Activated naive CD4-positive, alpha-beta T cell treated with anti-CD3 and anti-CD28 coated beads, Interleukin-2, amount 50 U/mL, for 16 hours (primary cell): ENCODE data around the gene SLC39A12.

Experiments used
- DNase-seq: peaks from one replicate; pipeline ENCODE4 v3.0.0-alpha.2; 2020

SLC39A12 gene

DNA sequence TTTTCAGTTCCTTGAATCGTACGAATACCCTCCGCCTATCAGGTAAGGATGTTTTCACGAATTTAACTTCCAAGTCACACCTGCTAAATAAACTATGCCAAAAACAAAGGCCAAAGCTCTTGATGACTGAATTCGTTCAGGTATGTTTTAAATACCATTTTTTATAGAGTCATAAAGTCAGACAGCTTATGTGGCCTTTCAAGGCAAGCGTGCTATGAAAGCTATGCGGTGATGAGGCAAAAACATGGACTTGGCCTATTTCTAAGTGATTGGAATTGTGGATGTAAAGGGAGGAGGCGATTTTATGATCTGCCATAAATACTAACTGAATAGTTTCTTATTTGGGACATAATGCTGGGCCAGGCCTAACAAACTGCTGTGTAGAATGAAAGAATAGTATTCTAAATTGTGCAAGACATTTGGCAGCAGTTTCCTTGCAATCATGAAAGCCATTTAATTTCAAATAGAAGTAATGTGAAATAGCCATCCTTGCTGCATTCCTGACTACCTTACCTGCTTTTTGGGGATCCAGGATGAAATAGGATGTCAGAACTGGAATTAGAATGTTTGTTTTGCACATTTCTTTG is 14.0 kb downstream of the SLC39A12 start:
- DNase-seq: no peak

DNA sequence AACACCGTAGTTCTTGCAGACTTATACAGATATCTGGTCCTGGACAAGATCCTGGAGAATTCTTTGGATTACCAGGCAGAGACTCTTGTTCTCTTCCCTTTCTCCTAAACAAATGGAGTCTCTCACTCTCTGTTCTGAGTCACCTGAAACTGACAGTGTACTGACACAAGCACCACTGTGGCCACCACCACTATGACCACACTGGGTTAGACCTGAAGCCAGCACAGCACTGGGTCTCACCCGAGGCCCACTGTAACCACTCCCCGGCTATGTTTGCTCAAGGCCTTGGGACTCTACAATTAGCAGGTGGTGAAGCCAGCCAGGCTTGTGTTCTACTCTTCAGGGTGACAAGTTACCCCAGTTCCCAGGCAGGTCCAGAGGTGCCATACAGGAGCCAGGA is 22.8 kb downstream of the SLC39A12 start:
- DNase-seq: no peak

DNA sequence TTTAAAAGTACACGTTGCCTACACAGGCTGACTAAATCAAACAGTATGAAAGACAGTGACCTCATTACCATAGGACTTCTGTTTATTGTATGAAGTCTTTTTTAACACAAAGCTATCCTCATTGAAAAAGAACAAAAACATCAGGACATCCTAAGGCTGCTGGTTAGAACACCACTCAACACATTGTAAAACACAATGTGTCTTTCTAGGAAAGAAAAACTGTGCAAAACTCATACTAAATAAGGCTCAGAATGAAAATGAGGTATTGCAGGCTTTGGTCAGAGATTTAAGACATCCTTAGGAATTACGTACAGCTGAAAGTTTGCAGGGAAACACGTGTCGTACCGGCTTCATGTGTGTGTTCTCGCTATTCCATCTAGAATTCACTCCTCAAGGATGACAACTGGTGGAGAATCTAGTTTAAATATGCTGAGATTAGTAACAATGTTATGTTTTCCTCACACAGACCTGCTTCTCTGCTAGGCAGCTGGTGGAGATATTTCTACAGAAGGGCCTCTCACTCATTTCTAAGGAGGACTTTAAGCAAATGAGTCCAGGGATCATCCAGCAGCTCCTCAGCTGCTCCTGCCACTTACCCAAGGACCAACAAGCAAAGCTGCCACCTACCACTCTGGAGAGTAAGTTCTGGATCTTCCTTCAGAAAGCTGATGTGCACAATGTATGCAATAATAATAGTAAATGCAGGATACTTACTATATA is 29.3 kb downstream of the SLC39A12 start:
- no peak for DNase-seq

DNA sequence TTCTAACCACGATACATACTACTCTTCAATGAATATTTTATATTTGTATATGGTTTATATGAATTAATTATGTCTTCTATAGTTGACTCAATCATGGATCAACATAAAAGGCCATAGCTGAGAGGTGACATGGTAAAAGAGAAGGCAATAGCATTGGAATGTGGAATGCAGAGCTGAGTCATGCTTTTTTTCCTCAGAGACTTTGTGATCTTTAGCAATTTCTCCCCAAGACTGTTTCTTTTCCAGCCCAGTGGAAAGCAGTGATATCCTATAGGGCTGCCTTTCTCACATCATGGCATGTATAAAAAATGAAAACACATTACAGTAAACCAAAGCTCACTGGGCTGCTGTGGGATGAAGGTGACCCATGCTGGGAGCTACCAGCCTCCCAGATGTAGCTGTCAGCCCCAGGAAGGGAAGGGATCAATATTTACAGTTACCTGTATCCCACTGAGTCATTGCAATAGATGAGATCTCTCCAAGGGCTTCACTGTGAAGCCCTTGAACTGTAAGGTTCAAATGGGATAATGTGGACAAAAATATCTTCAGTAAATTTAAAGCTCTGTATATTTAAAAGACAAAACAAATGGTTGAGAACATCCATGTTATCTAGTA is 30.2 kb downstream of the SLC39A12 start:
- DNase-seq: no peak

DNA sequence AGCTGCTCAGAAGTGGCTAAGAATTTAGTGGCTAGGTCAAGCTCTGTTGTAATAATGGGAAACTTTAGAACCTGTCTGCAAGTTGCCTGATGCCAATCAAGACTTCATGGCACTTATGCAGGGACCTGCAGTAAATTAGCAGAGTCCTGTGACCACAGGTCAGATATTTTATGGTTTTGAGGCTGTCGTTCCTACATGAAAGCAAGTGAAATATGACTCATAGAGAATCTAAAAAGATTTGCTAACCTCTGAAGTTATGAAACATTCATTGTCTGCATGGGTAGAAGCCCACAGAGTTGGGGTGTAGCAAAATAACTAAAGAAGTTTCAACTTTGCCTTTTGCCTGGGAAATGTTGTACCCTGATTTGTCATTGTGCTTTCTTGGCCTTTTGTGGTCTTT is 32.3 kb downstream of the SLC39A12 start:
- no peak for DNase-seq

DNA sequence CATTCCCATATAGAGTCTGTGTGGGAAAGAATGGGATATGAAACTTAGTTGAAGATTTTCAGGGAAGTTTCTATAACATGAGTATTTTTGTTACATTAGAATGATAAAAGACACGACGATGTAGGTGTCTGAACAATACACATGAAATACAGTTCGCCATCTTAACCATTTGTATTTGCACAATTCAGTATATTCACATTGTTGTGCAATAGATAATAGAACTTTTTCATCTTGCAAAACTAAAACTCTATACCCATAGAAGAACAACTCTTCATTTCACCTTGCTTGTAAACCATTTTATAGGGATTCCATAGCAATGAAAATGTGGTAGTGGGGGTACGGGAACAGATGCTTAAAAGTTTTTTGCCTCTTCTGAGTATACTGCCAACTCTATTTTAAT is 32.8 kb downstream of the SLC39A12 start:
- no peak for DNase-seq

DNA sequence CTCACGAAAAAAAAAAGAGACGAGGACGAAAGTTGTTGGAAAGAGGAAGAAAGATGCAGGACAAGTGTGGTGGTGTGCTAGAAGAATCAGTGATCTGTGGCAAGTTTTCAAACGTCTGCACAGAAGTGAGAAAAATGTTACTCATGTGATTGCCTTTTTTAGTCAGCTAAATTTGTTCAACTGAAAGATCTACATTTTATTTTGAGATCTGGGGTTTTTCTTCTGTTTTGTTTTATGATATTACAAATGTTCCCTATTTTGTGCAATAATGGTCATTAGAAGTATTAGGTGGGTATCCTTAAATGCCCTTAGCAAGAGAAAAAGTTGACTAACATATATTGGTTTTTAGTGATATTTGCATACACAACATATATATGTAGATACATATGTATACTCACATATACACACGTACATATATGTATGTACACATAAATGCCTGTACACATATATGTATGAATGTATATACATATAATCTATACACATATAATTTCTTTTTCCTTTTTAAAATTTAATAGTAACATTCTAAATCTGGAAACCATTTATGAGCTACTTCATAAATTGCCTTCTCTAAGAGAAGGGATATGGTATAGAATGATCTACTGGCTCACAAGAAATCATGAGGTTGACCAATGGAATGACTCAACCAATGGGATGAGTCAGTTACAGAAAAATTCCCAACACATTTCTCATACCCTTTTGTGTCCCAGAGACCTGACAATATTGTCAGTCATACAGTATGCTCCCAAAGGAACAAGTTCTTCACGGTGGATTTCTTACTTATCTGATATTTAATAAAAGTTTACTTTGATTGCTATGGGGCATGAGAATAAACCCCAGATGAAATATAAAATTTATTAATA is 38.4 kb downstream of the SLC39A12 start:
- DNase-seq: no peak

DNA sequence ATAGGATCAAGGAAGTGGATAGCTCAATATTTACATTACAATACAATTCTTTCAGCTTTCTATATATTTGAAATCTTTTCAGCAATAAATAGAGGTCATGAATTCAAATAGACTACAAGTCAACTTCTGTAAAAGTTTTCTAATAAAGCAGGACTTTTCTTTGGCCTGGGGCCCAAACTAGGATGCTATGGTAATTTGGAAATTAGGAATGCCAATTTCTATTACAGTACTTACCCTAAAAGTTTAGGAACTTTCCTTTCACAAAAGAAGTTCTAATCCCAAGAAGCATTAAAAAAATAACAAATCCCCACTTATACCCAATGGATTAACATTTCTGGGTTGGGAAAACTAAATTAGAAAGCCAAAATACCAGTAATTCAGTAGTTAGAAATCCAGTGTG is 40.5 kb downstream of the SLC39A12 start:
- no peak for DNase-seq

DNA sequence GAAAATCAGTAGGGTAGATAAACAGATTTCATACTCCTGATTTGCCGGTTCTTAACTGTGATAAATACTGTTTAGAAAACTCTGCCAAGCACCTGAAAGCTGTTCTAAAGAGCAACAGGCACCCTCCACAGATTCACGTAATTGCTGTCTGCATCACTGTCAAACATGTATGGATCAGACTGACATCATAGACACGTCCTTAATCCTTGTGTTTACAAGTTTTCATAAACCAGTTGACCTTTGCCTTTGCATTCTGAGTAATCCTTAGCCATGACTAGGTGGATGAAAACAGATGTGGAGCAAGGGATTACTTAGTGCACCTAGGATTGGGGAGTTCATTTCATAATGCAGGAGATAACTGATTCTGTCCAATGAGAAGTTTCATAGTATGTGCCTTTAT is 41.6 kb downstream of the SLC39A12 start:
- DNase-seq: no peak

DNA sequence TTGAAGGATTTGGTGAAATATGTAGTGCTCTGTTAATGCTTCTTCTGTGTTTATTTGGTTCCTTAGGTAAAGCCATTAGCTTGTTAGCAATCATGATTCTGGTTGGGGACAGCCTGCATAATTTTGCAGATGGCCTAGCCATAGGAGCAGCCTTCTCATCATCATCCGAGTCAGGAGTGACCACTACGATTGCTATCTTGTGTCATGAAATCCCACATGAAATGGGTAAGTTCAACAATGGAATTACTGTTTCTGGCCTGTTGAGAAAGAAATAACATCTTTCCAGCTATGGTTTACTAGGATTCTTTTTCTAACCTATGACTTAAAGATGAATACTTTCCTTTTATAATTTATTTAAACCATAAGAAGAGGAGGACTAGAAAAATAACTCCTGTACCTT is 48.9 kb downstream of the SLC39A12 start:
- no peak for DNase-seq

DNA sequence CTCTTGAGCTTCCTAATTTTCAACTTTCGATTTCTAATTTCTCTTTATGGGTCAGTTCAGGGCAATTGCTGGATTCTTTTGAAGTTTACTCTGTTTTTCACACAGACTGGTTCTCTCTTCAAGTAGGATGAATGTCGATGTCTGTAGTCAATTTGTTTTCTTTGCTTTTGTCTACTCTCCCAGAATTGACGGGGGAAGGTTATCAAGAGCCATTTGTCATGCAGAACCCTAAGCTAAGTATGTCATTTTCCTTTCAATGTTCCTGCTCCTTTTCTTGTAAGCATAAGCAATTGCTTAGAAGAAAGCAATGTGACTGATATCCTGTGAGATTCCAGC is 53.7 kb downstream of the SLC39A12 start:
- no peak for DNase-seq

DNA sequence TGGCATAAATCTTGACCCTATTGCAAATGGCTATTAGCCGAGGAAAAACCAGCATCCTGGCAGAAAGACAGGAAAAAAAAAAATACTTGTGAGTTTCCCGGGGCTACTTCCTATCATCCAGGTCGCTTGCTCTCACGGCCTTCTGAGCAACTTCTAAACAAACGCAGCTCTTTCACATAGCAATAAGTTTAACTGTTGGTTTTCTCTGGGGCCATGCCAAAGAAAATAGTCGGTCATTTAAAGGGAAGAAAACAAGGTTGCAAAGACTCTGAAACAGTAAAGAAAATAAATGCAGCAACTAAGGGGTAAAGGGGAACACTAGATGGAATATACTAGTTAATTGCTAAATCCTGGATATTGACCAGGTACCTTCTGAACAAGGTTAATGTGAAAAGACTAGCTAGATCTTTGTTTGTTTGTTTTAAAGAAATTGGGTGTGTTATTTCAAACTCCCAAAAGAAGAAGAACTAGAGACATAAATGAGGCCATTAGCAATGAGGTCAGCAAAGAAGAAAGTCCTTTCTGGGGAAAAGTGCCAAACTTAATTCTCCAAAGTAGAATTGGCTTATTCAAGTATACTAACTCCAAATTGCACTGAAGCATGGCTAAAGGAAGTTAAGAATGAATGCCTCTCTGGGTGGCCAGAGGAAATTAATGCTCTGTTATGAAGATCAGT is 54.2 kb downstream of the SLC39A12 start:
- DNase-seq: no peak

DNA sequence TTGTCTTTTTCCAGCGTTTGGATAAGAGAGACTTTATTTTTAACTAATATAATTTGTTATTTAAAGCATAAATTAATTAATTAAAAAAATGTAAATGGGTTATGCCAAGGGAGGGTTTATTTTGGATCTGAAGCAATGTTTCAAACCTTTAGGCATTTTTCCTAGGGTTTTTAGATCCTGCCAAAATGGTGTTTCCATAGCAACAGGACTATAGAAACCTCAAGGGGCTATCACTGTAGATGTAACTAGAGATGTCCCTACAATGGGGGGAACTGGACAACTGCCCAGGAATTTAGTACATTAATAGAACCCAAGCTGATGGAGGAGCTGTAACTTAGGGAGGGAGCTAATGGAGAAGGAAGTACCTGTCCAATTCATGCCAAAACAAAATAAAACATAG is 57.3 kb downstream of the SLC39A12 start:
- DNase-seq: no peak

DNA sequence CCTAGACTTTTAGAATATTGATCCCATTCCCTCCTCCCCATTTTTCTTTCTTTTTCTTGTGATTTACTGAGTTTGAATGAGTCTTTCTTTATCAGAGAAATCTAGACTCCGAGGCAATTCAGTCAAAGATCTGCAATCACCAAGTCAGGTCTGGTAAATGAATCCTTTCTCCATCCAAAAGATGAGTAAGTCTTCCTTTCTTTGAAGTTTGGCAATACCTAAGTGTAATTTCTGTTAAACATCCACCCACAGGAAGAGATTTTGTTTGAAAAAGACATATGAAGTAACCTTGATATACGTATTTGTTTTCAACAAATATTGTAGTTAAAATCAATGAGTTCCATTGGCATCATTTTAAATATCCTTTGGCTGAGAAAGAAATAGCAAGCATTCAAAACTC is 58.3 kb downstream of the SLC39A12 start:
- no peak for DNase-seq

DNA sequence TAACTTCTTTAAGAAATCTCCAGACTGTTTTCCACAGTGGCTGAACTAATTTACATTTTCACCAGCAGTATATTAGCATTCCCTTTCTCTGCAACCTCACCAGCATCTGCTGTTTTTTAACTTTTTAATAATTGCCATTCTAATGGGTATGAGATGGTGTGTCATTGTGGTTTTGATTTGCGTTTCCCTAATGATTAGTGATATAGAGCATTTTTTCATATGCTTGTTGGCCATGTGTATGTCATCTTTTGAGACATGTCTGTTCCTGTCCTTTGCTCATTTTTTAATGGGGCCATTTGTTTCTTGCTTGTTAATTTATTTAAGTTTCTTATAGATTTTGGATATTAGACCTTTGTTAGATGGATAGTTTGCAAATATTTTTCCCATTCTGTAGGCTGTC is 68.8 kb downstream of the SLC39A12 start:
- no peak for DNase-seq

DNA sequence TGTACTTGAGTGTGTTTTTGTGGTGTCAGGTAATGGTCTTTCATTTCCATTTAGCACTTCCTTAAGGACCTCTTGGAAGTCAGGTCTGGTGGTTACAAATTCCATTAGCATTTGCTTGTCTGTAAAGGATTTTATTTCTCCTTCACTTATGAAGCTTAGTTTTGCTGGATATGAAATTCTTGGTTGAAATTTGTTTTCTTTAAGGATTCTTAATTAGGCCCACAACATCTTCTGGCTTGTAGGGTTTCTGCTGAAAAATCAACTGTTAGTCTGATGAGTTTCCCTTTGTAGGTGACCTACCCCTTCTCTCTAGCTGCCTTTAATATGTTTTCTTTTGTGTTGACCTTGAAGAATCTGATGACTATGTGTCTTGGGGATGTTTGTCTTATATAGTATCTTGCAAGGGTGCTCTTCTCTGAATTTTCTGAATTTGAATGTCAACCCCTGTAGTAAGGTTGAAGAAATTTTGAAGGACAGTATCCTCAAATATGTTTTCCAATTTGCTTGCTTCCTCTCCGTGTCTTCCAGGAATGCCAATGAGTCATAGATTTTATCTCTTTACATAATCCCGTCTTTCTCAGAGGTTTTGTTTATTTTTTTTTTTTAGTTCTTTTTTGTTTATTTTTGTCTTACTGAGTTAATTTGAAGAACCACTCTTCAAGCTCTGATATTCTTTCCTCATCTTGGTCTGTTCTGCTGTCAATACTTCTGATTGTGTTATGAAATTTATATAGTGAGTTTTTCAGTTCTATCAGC is 70.2 kb downstream of the SLC39A12 start:
- DNase-seq: no peak

DNA sequence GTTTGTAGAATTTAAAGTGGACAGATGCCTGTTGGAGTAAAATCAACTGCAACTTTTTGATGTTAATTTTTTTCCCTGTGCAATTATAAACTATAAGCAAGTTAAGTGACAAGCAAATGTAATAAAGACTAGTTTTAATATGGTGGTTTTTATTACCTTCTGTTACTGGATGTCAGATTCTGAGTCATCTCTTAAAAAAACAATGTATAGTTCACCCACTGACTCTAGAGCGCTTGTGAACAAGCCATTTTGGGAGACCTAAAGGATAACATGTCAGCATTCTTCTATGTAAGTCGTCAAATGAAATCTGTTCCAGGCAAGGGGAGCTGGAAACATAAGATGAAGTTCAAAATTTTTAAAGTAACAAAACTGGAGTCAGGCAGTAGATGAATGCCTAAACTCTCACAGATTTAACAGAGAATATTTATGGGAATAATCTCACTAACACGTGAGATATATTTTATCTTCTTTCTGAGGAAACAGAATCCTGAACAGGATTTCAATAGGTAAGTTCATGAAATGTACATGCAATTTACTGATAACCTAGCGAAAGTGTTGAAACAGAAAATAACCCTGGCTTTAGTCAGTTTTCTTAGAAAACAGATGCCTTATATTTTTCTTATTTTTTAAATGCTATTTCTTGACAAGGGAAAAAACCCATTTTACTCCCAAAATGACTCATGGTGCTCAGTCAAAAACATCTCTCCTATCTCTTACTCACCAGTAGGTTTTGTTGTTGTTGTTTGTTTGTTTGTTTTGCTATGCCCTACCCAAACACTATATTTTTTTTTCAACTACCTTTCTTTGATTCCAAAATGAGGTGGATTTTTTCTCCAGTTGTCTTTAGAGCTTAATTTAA is 91.7 kb downstream of the SLC39A12 start:
- DNase-seq: no peak

DNA sequence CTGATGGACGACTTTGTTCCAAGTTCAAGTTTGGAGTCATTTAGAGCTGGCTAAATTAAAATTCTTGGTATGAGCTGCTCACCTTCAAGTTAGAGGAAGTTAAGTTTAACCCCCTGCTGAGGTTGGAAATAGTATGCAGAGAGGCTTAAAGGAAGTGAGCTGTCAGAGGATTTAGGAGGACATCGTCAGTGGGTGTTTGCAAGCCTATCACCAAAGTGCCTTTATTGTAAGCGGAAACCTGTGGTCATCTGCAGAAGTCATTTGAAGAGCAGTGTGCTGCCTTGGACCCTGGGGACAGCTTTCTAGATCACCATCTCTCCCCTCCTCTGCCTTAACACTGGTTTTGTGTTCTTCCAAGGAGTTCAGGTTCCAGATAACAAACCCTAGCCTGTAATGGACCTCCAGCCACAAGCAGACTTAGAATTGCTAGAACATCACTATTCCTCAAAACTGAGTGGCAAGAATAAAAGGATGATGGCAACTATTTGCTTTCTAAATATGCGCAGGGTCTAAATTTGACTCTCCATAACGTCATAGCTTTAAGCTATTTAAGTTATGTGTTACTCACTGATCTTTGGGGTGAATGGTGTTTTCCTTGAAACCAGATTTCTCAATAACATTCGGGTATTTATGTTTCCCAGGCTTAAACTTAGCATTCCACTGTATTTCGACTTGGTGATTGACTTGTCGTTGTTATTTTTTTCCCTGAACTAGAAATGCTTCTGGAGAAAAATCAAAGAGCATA is 93.4 kb downstream of the SLC39A12 start:
- no peak for DNase-seq

DNA sequence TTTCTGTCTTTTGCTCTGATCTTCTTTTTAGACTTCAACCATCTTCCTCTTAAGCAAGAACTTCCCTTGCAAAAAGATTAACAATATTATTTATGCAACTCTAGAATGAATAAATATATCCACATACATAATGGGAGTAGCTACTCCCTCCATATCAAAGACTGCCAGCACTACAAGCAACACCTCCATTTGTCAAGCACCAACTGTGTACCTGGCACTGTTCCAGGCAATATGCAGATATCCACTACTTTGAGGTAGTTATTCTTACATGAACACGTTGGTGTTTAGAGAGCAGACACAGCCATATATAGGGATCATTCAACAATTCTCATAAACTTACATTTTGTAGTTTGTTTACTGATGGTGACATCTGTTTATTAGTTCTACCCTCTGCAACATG is 104.9 kb downstream of the SLC39A12 start:
- no peak for DNase-seq

DNA sequence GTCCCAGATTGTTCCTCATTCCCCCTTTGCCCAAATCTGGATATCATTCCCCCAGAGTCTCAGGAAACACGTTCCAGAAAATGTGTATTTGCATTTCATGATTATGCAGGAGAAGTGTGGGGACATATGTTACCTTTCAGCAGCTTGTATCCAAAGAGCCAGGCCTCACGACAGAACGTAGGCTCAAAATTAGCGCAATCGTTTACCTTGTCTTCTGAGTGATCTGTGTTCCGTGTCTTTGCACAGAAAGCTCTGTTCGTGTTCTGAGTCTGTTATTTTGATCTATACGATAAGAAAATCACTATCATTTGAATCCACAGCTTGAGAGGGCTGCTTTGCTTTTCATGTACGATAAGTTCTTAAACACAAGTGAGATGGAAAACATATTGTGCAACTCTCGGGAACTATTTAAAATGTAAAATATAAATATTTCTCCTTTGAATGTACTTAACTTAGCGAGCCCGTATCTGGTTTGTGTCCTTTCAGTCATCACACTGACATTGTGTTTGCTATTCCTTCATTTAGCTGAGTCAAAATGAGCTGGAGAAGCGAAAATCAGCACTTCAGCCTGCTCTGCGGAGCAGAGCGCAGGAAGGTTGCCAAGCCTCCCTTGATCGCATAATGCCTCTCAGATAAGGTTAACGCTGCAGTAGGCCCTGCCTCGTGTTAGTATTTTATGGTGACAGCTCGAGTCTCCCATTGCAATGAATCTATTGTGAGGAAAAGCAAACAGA is 108.3 kb downstream of the SLC39A12 start:
- DNase-seq: no peak
